ENCODE data around the gene PRMT3.

GRCh38 chr11:20406484-20406883, 19.0 kb downstream of the PRMT3 start:
- TF ChIP-seq POLR2AphosphoS5 (IDR thresholded peaks at IDR 0.05) (no peak), POLR2A (IDR thresholded peaks at IDR 0.05) (no peak), CTCF (IDR thresholded peaks at IDR 0.05 in 8 of 11, conservative IDR thresholded peaks at IDR 0.05 in 3 of 11) (no peak)

All from spleen (tissue), 7 donors.